Fibroblast of mammary gland (primary cell): ENCODE results near the gene LRRC8C.

Experiments
- DNase-seq: peaks from one replicate; pipeline ENCODE4 v3.0.0-alpha.2; 2010; ENCODE audit warnings: low read depth
- H3K4me3 ChIP-seq: 2 replicates; pipeline ENCODE4 v1.5.1; 2011; ENCODE audit warnings: low read depth, mild to moderate bottlenecking, low read length, moderate library complexity; ENCODE audit not compliant: control insufficient read depth
- CTCF ChIP-seq: conservative IDR thresholded peaks from 2 replicates; pipeline ENCODE4 v1.5.1; 2011; ENCODE audit warnings: low read depth, low read length, inconsistent platforms; ENCODE audit not compliant: control insufficient read depth, insufficient read depth

LRRC8C gene

GRCh38 chr1:89725011-89725370, 92.1 kb downstream of the LRRC8C start:
- TF ChIP-seq CTCF, result no peak
- DNase-seq, result peak; percentile 96
- H3K4me3 ChIP-seq, result no peak overlapping the region

DNA sequence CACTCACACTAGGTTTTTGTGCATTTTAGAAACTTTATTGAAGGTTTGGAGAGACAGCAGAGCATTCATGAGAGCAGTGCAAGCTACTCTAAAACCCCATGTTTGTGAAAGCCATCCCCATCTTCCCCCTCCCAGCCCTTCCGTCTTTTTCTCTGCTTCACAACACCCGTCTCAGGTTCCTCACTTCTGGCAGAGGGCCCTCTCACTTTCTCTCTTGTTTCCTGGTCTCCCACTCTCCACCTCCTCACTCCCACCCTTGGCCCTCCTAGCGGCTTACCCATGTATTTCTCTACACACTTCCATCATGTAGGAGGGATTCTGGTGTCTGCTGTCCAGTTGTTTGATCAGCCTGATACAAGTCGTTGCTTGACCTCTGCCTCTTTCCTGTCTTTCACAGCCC, 92.7 kb downstream of the LRRC8C start:
- no peak overlapping the region for H3K4me3 ChIP-seq
- TF ChIP-seq CTCF, result no peak
- DNase-seq, result no peak

GRCh38 chr1:89727517-89728312, 94.8 kb downstream of the LRRC8C start:
- H3K4me3 ChIP-seq, result no peak overlapping the region

GRCh38 chr1:89728381-89728780, 95.5 kb downstream of the LRRC8C start:
- DNase-seq, result no peak
- H3K4me3 ChIP-seq, result no peak overlapping the region
- TF ChIP-seq CTCF, result no peak

More at GRCh38 chr1:89727517-89728312, 94.8 kb downstream of the LRRC8C start:
- no peak for TF ChIP-seq CTCF
- DNase-seq, result no peak

GRCh38 chr1:89732206-89732605, 99.3 kb downstream of the LRRC8C start:
- DNase-seq, result no peak
- no peak for TF ChIP-seq CTCF
- no peak overlapping the region for H3K4me3 ChIP-seq

DNA sequence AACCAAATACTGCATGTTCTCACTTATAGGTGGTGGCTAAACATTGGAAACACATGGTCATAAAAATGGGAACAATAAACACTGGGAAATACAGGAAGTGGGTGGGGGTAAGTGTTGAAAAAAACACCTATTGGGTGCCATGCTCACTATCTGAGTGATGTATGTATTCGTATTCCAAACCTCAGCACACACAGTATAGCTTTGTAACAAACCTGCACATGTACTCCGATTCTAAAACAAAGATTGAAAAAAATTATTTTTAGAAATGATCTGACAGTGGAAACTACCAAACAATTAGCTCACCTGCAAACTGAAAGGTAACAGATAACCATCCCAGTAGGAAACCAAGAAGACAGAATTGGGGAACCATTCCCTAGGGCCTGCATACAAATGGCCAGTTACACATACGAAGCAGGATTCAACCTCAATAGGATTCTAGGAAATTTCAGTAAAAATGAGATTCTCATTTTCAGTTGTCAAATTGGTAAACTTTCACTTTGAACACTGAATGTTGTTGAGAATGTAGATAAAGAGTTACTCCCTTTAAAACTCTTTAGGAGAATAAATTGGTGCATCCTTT, 99.8 kb downstream of the LRRC8C start:
- no peak for DNase-seq
- H3K4me3 ChIP-seq, result no peak overlapping the region
- no peak for TF ChIP-seq CTCF

- H3K4me3 ChIP-seq, result no peak overlapping the region
- DNase-seq, result no peak
- TF ChIP-seq CTCF, result no peak
These were observed 100.8 kb downstream of the LRRC8C start for GRCh38 chr1:89733748-89734147.
